Fibroblast of skin of scalp (primary cell): ENCODE measurements around the gene SLC35D3. TPM values are rescaled to one million over a fixed set of nuclear protein-coding genes. Genes with fewer than 3 reads are reported as not detected.
"Not testable (repeated sequence)": the region's sequence is repeated elsewhere in the genome, so short reads cannot be mapped to it uniquely, and the experiment has no call there.

ENCODE experiments used
- DNase-seq: peaks from one replicate; pipeline ENCODE4 v3.0.0-alpha.2; 2013
- polyA plus RNA-seq, 2 experiments: library from polyadenylated mRNA; unstranded; fragments of 120-200 nt; gene quantifications; one replicate each; pipeline ENCODE4 v1.2.1, GENCODE V29; 2013; ENCODE audit not compliant: insufficient read length in 2 of 2

SLC35D3 gene
- polyA plus RNA-seq (2013, experiment 1 of 2; ENCODE audit: insufficient read length): 0.16 TPM
- 0.07 TPM for polyA plus RNA-seq (2013, experiment 2 of 2; ENCODE audit: insufficient read length)

- DNase-seq: no peak
Measured at GRCh38 chr6:136921936-136922684, at the start of gene SLC35D3. Gene SLC35D3, plus strand, starts transcription at chr6:136922301. Its CDS starts 128 bp downstream, at chr6:136922429.

GRCh38 chr6:136873748-136874147 lies 48.4 kb upstream of the SLC35D3 start:
- DNase-seq: no peak

GRCh38 chr6:136876469-136876868 lies 45.6 kb upstream of the SLC35D3 start:
- DNase-seq: not testable (repeated sequence)

- no peak for DNase-seq
Measured at GRCh38 chr6:136880748-136881460, 41.2 kb upstream of the SLC35D3 start.

- no peak for DNase-seq
Measured at GRCh38 chr6:136886091-136886490, 36.0 kb upstream of the SLC35D3 start.

- DNase-seq: no peak
Measured at GRCh38 chr6:136887953-136888352, 34.1 kb upstream of the SLC35D3 start.

- no peak for DNase-seq
Measured at GRCh38 chr6:136889271-136890193, 32.6 kb upstream of the SLC35D3 start.

- no peak for DNase-seq
Measured at GRCh38 chr6:136890194-136890839, 31.8 kb upstream of the SLC35D3 start.

- no peak for DNase-seq
Measured at GRCh38 chr6:136890986-136891385, 31.1 kb upstream of the SLC35D3 start.

- no peak for DNase-seq
Measured at GRCh38 chr6:136893187-136893586, 28.9 kb upstream of the SLC35D3 start.

- DNase-seq: no peak
Measured at GRCh38 chr6:136895901-136896300, 26.2 kb upstream of the SLC35D3 start.

- DNase-seq: no peak
Measured at GRCh38 chr6:136897071-136897470, 25.0 kb upstream of the SLC35D3 start.

GRCh38 chr6:136901212-136901784 lies 20.8 kb upstream of the SLC35D3 start:
- no peak for DNase-seq

- not testable (repeated sequence) for DNase-seq
Measured at GRCh38 chr6:136904477-136904876, 17.6 kb upstream of the SLC35D3 start.

- DNase-seq: no peak
Measured at GRCh38 chr6:136914947-136915346, 7.2 kb upstream of the SLC35D3 start.

- DNase-seq: no peak
Measured at GRCh38 chr6:136918706-136919105, 3.4 kb upstream of the SLC35D3 start.

- DNase-seq: no peak
Measured at GRCh38 chr6:136920216-136920615, 1.9 kb upstream of the SLC35D3 start.

GRCh38 chr6:136920671-136921380 lies 1.3 kb upstream of the SLC35D3 start:
- DNase-seq: no peak

GRCh38 chr6:136921381-136921935 lies 643 bp upstream of the SLC35D3 start:
- no peak for DNase-seq

GRCh38 chr6:136922685-136923006 lies 545 bp downstream of the SLC35D3 start:
- DNase-seq: no peak
